GM20000 (cell line): ENCODE data around the gene SRRM3.

Experiments
- DNase-seq: peaks from one replicate; pipeline ENCODE4 v3.0.0; 2012; ENCODE audit warnings: low spot score
- CTCF ChIP-seq: IDR thresholded peaks from 2 replicates; pipeline ENCODE4 v1.5.1; 2012; ENCODE audit warnings: mild to moderate bottlenecking, control low read depth; ENCODE audit errors: extremely low read depth, missing control alignments

The SRRM3 gene

GRCh38 chr7:76315364-76315763, 113.7 kb downstream of the SRRM3 start:
- no peak for TF ChIP-seq CTCF
- no peak for DNase-seq

- no peak for TF ChIP-seq CTCF
- DNase-seq: no peak
These were observed 115.5 kb downstream of the SRRM3 start for GRCh38 chr7:76316984-76317781.

- no peak for TF ChIP-seq CTCF
- peak; percentile 96 for DNase-seq
These were observed 116.2 kb downstream of the SRRM3 start for GRCh38 chr7:76317782-76318487.

GRCh38 chr7:76318488-76319353, 117.0 kb downstream of the SRRM3 start:
- TF ChIP-seq CTCF: no peak
- peak; percentile 83 for DNase-seq

GRCh38 chr7:76325092-76325491, 123.4 kb downstream of the SRRM3 start:
- no peak for TF ChIP-seq CTCF
- DNase-seq: no peak

- TF ChIP-seq CTCF: no peak
- DNase-seq: no peak
These were observed 124.1 kb downstream of the SRRM3 start for GRCh38 chr7:76325811-76326210.

- DNase-seq: no peak
- no peak for TF ChIP-seq CTCF
These were observed 125.0 kb downstream of the SRRM3 start for GRCh38 chr7:76326646-76327233.
